AG09309 (cell line): ENCODE results near the gene SENP6.
"Not testable (repeated sequence)": the region's sequence is repeated elsewhere in the genome, so short reads cannot be mapped to it uniquely, and the experiment has no call there.

Experiments
- DNase-seq: peaks from one replicate; pipeline ENCODE4 v3.0.0-alpha.2; 2010; ENCODE audit warnings: low read depth
- H3K4me3 ChIP-seq: 2 replicates; pipeline ENCODE4 v1.5.1; 2011; ENCODE audit warnings: mild to moderate bottlenecking, low read depth, low read length, moderate library complexity; ENCODE audit not compliant: control insufficient read depth
- TF ChIP-seq, protein P1 (sequence below): IDR thresholded peaks from 2 replicates; pipeline ENCODE4 v1.5.1; 2011; ENCODE audit warnings: mild to moderate bottlenecking, low read depth, low read length, inconsistent platforms; ENCODE audit not compliant: insufficient read depth, control insufficient read depth; ENCODE audit errors: missing control alignments

The SENP6 gene

DNA sequence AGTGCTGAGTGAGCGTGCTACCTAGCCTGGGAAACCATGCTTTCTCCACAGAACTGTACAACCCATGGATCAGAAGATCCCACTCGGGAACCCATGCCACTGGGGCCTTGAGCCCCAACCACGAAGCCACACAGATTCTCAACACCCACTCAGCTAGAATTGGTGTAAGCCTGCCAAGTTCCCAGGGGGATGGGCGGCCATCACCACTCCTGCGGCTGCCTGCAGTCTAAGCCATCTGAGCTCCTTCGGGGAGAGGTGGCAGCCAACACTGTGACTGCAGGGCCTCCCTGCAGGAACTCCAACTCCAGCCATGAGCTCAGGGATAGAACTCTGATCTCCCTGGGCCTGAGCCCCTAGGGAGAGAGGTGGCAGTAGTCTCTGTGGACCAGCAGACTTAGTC, 33.6 kb upstream of the SENP6 start:
- TF ChIP-seq, protein P1, sequence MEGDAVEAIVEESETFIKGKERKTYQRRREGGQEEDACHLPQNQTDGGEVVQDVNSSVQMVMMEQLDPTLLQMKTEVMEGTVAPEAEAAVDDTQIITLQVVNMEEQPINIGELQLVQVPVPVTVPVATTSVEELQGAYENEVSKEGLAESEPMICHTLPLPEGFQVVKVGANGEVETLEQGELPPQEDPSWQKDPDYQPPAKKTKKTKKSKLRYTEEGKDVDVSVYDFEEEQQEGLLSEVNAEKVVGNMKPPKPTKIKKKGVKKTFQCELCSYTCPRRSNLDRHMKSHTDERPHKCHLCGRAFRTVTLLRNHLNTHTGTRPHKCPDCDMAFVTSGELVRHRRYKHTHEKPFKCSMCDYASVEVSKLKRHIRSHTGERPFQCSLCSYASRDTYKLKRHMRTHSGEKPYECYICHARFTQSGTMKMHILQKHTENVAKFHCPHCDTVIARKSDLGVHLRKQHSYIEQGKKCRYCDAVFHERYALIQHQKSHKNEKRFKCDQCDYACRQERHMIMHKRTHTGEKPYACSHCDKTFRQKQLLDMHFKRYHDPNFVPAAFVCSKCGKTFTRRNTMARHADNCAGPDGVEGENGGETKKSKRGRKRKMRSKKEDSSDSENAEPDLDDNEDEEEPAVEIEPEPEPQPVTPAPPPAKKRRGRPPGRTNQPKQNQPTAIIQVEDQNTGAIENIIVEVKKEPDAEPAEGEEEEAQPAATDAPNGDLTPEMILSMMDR, result no peak
- DNase-seq, result no peak
- H3K4me3 ChIP-seq, result no peak overlapping the region

- no peak overlapping the region for H3K4me3 ChIP-seq
- TF ChIP-seq, protein P1, result no peak
- DNase-seq, result no peak
Measured at GRCh38 chr6:75568965-75569364, 32.7 kb upstream of the SENP6 start.

DNA sequence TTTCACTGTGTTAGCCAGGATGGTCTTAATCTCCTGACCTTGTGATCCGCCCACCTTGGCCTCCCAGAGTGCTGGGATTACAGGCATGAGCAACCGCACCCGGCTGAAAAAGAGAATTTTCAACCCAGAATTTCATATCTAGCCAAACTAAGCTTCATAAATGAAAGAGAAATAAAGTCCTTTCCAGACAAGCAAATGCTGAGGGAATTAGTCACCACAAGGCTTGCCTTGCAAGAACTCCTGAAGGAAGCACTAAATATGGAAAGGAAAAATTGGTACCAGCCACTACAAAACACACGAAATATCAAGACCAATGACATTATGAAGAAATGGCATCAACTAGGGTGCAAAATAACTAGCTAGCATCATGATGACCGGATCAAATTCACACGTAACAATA, 31.0 kb upstream of the SENP6 start:
- DNase-seq, result peak; percentile 29
- not testable (repeated sequence) for H3K4me3 ChIP-seq

GRCh38 chr6:75572072-75572471, 29.6 kb upstream of the SENP6 start:
- no peak for DNase-seq
- TF ChIP-seq, protein P1, result no peak
- no peak overlapping the region for H3K4me3 ChIP-seq

DNA sequence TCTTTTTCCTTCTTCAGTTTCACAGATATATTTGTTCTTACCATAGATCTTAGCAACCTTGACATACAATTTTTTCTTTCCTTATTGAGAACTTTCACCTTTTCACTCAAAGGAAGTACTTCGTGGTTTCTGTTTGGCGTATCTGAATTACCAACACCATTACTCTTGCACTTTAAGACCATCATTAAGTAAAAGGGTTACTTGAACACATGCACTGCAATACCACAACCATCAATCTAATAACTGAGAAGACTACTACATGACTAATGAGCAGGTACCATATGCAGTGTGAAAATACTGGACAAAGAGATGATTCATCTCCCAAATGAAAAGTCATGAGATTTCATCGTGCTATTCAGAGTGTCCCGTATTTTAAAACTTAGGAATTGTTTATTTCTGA, 21.7 kb upstream of the SENP6 start:
- no peak for DNase-seq
- TF ChIP-seq, protein P1, result no peak
- no peak overlapping the region for H3K4me3 ChIP-seq

- TF ChIP-seq, protein P1, result no peak
- no peak for DNase-seq
- H3K4me3 ChIP-seq, result no peak overlapping the region
Measured at GRCh38 chr6:75581231-75581630, 20.4 kb upstream of the SENP6 start.

DNA sequence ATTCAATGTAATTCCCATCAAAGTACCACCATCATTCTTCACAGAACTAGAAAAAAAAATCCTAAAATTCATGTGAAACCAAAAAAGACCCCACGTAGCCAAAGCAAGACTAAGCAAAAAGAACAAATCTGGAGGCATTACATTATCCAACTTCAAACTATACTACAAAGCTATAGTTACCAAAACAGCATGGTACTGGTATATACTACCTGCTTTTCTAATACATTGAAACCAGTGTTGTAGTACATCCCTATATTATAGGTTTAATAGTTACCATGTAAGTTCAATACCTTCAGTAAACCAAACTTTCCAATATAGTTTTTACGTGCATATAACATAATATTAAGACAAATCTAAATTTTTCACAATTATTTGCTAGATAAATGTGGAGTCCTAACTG, 17.1 kb upstream of the SENP6 start:
- not testable (repeated sequence) for H3K4me3 ChIP-seq, DNase-seq

- DNase-seq, result no peak
- TF ChIP-seq, protein P1, result no peak
- no peak overlapping the region for H3K4me3 ChIP-seq
Measured at GRCh38 chr6:75588948-75589347, 12.7 kb upstream of the SENP6 start.
